ENCODE data around the gene TXNDC11. TPM values are rescaled to one million over a fixed set of nuclear protein-coding genes. Genes with fewer than 3 reads are reported as not detected.

TXNDC11 gene
- total RNA-seq, 1 donor from 2014 or later, result 51.9 TPM

DNA sequence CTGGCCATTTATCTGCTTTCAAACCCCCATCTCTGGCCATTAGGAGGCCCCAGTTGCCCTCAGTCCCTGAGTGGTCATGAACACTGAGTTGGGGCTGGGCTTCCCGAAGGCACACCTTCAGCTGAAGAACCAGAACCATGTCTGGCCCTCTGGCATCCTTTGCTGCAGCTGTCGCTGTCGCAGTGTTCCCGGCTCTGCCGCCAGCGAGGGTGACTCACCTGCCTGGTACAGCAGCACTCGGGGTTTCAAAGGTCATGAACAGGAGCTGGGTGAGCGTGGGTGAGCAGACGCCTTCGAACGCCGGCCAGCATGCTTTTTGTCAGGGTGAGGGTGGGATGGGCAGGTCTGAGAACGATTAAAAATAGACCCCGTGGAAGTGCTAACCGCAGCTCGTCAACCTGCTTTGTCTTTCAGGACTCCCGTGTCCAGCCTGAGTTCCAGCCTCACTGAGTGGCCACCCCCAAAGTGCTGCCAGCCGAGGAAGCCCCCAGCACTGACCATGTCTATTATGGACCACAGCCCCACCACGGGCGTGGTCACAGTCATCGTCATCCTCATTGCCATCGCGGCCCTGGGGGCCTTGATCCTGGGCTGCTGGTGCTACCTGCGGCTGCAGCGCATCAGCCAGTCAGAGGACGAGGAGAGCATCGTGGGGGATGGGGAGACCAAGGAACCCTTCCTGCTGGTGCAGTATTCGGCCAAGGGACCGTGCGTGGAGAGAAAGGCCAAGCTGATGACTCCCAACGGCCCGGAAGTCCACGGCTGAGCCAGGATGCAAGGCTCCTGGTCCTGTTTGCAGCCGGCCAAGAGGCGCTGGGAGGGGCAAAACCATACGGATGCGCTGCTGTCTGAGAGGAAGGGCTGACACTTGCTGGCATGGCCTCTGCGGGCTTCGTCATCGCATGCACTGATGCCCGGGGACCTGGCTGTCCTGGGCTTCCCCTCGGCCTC is 66.8 kb downstream of the TXNDC11 start:
- no peak for DNase-seq (ENCODE audit: low spot score)

DNA sequence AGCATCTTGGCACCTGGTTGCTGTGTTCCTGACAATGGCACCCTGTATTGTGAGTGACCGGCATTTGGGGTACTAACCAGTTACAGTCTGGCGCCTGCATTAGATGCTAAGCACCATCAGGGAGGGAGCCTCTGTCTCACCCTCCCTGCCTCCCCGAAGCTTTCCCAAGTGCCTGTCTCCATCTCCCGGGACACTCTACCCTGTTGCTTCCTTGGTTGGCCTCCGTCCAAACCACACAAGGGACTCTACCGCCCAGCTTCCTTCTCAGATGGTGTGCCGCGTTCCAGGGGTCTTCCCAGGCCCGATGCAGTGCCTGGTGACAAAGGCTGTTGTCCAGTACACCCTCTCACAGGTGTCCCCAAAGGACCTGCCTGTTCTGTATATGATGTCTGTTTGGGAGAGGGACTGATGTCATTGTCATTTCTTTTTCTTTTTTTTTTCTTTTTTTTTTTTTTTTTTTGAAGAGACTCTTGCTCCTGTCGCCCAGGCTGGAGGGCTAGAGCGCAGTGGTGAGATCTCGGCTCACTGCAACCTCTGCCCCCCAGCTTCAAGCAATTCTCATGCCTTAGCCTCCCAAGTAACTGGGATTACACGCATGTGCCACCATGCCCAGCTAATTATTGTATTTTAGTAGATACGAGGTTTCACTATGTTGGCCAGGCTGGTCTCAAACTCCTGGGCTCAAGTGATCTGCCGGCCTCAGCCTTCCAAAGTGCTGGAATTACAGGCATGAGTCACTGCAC is 67.7 kb downstream of the TXNDC11 start:
- no peak for DNase-seq (ENCODE audit: low spot score)

DNA sequence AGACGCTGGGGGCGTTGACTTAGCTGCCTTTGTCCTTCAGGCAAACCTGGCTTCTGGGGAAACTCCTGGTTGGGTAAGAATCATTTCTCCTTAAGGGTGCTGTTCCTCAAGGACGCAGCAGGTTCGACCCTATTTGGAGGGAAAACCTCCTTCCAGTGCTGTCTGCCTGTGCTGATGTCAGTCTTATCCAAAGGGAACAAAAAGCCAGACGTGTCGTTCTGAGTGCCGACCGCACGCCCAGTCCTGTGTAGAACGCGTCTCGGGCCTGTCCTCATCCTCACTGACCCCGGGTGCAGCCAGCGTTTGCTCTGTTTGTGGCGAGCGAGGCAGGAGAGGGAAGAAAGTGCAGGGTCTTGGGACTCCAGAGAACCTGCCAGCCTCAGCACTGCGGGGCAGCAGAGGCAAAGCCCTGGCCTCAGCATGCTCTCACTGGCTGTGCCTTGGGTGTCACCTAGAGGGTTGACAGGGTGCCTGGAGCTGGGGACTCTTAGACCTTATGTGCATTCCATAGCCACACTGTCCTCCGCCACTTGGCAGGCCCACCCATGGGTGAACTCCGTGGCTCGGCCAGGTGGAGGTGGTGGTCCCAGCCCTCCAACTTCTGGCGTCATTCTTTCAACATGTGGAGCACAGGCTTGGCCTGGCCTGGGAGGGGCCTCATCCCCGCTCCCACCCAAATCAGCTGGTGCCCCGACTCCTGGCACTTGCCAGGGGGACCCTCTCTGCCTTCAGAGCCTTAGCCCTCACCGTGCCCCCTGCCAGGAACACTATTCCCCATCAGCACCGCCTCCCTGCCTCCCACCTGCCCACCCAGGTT is 68.4 kb downstream of the TXNDC11 start:
- DNase-seq (ENCODE audit: low spot score), result no peak

DNA sequence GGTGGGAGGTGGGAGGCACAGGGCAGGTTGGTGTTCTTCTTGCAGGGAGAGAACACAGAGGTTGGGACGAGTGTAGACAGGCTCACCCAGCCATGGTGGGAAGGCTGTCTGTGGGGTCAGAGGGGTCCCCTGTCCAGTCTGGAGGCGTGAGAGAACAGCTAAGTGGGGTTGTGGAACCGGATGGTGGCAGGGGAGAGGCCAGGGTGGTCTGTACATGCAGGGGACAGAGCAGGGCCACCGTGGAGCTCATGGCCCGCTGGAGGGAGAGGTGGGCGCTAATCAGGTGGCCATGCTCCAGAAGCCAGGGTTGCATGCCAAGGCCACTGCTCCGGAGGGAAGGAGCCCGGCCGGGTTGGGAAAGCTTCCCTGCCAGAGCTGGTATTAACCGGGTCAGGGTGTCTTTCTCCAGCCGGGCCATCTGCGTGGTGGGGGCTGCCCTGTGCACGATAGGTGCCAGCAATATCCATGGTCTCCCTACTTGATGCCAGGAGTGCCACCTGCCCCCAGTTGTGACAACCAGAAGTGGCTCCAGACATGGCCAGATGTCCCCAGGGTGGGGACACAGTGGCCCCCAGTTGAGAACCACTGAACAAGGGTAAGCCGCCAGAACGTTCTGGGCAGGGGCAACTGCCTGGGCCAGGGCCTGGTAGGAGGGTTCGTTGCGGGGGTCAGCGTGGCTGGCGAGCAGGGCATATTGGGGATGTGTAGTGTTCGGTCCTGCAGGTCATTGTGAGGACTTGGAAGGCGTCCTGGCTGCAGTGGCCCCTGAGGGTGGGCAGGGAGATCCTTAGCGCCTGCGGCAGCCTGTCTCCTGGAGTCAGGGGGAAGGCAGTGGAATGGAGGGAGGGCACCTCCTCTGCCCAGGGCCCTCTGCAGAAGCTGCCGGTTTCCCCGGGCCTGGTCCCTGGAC is 69.3 kb downstream of the TXNDC11 start:
- no peak for DNase-seq (ENCODE audit: low spot score)

DNA sequence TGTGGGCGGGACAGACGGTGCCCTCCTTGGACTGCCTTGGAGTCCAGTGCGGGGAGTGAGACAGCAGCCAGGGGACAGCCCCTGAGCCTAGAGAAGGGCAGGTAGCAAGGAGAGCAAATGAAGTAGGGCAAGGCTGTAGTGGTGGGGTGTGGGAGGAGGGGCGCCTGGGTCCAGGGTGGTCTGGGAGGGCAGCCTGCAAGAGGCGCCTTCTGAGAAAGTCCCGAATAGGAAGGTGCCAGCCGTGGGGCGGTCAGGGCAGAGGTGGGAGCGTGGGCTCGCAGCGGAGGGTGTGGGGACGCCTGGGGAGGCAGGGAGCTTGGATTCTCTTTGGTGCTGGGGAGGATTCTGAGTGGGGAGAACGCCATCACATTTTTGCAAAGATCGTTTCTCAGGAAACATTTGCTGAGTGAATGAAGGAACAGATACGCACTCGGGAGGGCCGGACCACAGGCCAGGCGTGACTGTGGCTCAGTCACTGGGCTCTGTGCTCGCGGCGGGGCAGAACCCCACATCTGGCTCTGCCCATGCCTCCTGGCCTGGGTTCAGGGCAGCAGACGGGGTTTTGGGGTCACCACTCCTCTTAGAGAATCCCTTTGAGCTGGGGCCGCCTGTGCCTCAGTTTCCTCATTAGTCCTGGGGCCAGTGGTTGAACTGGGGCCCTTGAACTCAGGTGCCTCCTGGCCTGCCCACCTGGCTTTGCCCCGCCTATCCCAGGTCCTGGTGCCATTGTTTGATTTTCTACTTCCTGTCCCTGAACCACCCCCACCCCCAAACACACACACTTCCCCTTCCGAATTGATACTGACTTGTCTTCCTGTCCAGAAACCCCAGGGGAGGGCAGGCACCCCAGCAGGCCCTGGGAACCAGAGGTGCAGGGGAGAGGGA is 70.2 kb downstream of the TXNDC11 start:
- DNase-seq (ENCODE audit: low spot score), result no peak

DNA sequence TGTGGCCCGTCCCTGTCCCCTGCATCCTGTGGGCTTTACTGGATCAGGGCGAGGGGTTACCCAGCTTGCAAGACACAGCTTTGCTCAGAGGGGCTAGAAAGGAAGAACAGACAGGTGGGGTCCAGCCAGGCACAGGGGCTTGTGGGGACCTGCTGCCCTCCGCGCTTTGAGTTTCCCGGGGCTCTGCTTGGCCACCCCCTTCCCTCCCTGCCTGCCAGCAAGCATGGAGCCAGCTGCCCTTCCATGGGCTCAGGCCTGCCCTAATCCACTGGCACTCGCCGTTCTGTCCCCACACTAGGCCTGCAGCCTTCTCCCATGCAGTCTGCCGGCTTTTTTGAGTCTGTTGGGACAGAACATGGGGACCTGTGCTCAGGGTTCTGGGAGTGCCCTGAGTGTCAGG is 71.0 kb downstream of the TXNDC11 start:
- DNase-seq (ENCODE audit: low spot score), result no peak

DNA sequence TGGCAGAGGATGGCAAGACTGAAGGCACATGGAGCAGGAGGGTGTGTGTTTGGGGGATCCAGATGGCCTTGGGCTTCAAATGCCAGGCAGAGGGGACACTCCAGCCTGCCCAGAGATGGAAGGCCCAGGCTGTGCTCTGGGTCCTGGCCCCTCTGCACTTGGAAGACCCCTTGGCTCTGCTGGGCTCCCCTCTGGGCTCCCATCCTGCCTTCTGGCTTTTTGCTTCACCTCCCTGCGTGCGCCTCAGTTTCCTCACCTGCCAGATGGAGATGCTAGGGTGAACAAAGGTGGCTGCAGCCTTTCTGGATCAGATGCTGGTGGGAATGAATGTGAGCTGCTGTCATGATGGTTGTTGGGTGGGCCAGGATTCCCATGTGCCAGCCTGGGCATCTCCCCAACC is 71.4 kb downstream of the TXNDC11 start:
- no peak for DNase-seq (ENCODE audit: low spot score)

DNA sequence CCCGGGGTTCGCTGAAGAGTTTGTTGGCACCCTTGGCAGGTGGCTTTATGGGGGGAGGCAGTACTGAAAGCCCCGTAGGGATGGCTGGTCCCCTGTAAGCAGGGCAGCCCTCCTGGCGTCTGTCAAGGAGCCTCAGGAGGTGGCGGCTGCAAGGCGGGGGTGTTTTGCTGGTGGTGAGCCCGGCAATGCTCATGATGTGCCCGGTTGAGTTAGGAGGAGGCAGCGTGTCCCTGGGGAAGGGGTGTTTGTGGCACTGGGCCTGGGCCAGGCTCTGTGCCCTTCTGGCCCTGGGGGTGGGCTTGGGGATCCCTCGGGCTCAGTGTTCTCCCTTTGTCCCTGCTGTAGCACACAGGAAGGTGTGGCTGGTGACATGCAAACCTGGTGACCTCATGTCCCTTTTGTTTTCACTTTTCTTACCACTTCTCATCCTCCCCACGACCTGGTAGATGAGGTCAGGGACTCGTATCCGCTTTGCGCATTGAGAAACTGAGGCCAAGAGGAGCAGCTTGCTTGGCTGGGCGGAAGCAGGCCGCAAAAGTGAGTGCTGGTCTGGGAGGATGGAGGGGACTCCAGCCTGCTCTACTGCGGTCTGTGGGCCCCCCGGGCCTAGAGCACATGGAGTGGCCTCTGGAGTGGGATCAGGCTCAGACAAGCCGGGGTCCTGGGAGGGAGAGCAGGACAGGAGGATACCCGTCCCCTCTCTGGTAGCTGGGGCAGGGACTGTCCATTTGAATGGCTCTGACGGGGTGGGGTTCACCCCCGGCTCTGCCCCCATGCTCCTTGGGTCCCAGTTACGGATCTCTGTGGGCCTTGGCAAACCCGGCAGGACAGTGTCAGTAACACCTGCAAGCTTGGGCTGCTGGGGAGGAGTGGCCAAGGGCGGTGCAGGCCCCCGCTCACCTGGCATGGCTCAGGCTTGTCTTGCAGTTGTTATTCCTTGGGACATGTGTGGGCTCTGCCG is 72.2 kb downstream of the TXNDC11 start:
- no peak for DNase-seq (ENCODE audit: low spot score)

DNA sequence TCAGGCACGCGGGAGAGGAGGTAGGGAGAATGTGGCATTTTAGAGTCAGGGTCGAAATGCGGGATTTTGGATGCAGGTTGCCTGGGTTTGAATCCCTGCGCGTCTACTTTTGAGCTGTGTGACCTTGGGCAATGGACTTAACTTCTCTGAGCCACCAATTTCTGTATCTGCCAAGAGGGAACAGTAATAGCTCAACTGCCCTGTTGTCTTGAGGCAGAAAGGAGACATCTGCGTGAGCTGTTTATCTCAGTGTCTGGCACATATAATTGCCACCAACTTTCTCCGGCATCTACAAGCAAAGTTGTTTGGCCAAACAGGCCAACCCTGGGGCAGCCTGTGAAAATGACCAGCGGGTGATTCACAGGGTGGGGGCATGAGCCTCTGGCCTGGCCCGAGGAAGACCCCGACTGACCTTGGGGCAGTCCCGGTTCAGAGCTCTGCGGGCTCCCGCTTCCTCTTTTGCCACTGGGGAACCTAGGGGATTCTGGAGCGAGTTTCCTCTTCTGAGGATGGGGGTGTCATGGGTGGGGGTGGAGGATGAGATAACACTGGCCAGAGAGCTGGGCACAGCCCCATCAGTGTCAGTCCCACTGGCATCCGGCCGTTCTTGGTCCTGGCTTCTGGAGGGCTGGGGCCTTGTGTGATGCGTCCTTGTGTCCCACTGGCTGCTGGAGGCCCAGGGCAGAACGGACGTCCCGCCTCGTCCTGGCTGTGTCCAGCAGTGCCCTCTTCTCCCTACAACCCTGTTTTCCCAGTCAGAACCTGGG is 73.1 kb downstream of the TXNDC11 start:
- no peak for DNase-seq (ENCODE audit: low spot score)

DNA sequence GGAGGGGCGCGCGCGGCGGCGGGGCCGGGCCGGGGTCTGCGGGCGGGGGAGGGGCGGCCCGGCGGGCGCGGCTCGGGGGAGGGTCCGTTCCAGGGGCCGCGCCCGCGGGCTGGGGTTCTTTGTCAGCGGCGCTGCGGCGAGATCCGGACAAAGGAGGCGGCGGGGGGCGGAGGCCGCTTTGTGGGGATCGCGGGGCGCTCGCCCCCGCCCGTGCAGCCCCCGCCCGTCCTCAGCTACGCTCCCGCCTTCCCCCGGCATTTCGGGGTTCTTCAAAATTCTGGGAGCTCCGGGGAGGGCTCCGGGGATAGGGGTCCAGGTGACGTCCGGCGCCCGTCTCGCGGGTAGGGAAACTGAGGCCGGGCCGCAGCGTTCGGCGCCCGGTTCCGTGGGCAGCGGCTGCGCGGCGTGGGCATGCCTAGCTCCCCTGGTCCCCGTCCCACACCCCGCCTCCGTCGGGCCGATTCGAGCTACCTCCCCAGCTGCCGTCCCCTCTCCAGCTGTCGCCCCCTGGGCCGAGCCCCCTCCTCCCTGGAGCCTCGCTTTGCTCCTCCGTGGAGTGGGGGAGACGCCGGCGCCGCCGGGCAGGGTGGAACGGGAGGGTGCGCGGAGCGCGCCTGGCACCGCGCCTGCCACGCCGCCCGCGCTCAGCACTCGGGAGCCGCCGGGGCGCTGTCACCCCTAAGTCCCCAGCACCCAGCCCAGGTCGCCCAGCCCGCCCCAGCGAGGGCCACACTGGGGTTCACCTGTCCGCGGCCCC is 73.9 kb downstream of the TXNDC11 start:
- no peak for DNase-seq (ENCODE audit: low spot score)

DNA sequence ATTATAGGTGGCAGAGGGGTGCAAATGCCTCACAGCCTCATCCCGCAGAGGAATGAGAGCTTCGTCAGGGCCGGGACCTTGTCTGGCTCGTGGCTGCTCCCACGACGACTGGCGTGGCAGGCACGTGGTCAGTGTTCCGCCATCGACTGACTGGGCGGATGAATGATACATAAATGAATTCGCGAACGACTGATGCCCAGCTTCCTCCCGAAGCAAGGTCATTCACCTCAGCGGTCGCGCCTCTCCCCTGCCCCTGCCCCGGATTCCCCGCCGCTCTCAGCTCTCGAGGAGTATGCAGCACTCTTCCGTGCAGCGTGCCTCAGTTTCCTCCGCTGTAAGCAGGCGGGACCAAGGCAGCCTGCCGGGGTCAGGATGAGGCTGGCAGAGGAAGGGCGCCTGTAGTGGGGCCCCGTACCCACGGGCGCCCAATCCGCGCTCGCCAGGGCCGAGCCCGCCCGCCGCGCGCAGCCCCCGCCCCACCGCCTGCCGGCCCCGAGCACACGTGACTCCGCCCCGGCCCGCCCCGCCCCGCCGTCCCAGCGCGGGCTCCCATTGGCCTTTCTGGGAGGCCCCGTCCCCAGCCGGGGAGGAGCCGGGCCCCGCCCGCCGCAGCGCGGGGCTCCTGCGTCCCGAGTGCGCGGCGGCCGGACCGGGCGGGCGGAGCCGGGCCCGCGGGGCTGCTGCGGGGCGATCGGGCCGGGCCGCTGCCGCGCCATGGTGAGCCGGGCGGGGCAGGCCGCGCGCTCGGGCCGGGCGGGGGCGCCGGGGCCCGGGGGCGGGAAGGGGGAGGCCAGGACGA is 74.6 kb downstream of the TXNDC11 start, which contains the start of gene SNN:
SNN (plus strand) TSS at position 632 of the 799 bp plus-strand sequence. CDS start 7,605 bp downstream, outside the sequence.
- peak; percentile 95 for DNase-seq (ENCODE audit: low spot score)

DNA sequence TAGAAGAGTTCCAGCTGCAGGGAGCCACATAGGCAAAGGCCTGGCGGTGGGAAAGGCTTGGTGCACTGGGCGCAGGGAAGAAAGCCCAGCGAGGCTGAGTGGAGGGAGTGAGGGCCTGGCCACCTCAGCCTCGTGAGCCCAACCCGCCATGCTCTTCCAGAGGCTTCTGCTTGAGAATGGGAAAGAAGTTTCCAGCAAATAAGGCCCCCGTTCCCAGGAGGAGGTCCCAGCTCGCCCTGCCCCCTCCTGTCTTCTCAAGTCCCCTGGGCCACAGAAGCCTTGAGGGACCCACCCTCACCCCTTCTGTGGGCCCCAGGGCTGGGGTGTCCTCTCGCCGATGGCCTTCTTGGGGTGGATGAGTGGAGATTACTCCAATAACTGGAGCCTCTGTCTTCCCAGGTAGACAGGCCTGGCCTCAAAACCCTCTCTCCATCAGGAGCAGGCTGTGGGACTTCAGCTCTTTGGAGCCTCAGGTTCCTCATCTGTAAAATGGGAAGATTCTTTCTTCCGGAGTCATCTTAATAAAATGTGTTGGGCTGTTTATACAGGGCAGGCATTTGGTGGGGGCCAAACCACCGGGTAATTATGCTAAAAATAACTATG is 75.3 kb downstream of the TXNDC11 start:
- DNase-seq (ENCODE audit: low spot score), result no peak

DNA sequence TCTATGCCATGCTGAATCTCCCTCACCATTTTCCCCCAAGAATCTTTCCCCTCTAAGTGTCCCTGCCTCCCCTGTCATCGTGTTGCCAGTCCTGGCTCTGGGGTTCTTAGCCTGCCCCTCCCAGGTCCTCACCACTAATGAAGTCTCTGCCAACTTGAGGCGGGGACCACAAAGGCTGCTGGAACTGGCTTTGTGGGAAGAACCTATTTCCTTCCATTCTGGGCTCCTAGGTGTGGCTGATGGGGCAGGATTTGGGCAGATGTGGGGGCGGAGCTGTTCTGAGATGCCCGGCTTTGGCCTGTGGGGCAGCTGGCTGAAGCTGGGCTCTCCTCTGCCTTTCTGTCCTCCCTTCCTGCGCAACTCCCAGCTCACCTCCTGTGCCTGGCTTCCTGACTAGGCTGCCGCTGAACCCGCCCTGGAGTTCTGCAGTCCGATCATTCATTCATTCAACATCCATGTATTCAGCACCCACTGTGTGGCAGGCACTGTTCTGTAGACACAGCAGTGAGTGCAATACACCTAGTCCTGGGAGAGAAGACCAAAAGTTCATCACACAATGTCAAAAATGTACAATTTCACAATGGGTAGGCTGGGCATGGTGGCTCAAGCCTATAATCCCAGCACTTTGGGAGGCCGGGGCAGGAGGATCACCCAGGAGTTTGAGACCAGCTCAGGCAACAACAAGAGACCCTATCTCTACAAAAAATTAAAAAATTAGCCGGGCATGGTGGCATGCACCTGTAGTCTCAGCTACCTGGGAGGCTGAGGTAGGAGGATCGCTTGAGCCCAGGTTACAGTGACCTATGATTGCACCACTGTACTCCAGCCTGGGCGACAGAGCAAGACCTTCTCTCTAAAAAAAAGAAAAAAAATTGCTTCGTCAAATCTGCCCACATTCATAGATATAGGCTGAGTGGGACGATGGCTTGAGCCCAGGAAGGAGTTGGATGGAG is 76.3 kb downstream of the TXNDC11 start:
- no peak for DNase-seq (ENCODE audit: low spot score)

DNA sequence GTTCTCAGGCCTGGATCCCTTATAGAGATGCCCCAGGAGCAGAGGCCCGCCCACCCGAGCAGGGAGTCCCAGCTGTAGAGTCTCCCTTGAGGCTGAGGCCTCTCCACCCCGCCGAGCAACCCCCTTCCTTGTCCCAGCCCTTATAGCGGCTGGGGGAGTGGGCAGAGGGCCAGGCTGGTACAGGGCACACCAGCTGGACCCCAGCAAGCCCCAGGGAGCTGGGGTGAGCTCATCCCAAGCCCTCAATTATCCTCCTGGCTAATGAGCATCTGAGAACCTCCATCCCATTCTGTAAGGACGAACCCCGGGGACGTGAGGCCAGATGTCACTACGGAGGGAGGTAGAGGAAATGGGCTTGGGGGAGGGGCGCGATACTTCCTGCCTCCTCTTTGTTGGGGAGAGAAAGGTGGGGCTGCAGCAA is 77.6 kb downstream of the TXNDC11 start:
- no peak for DNase-seq (ENCODE audit: low spot score)
